ENCODE results near the gene SAMD13. TPM values are rescaled to one million over a fixed set of nuclear protein-coding genes. Genes with fewer than 3 reads are reported as not detected.

The SAMD13 gene
- total and polyA plus RNA-seq, 2 of the 4 experiments (the other 2 are of a cell fraction), result 0.27 to 0.36 TPM

DNA sequence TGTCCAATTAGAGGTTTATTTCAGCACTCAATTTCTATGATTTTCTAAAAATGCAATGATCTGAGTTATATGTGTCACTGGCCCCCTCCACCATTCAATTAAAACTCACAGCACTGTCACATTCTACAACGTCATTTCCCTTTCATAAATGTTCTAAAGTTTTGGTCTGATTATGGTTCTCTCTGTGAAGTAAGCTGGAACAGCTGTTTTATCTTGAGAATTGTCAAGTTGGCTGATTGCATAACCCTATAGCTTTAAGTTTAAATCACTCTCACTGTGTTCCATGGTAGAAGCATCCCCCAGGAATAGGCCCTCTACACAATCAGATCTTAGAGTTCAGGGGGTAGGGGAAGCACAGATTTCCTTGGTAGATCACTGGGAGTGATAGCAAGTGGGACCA, 55.4 kb downstream of the SAMD13 start:
- H3K18ac ChIP-seq (ENCODE audit: low read depth, low read length), result peak overlapping the region; percentile 41; the same call in 1 of the 2 replicates
- no peak overlapping the region for H4K91ac ChIP-seq (ENCODE audit: insufficient read depth, low read depth, low read length)
- ChIA-PET CTCF (no interaction called here), POLR2A (ENCODE audit: unreplicated experiment) (no interaction called here)
- H3K27me3 ChIP-seq (ENCODE audit: control insufficient read depth, insufficient read depth, low read length), result no peaks in the 10 kb centered on the region
- no peak overlapping the region for H2BK120ac ChIP-seq (ENCODE audit: low read depth, low read length)
- peaks cover 4% of the 10 kb centered on the region for H3K4me1 ChIP-seq (ENCODE audit: control insufficient read depth, insufficient read depth, low read length)
- H3K9ac ChIP-seq (ENCODE audit: low read depth, low read length), result no peak overlapping the region
- no CpG with 5 or more reads among the region's 1 CpG for WGBS, 2 experiments (ENCODE audit: extremely low coverage in 2 of 2, insufficient read length in 1 of 2)
- no peaks in the 10 kb centered on the region for H3K36me3 ChIP-seq (ENCODE audit: control insufficient read depth, insufficient read depth, low read length)
- H3K9me3 ChIP-seq (ENCODE audit: control insufficient read depth, insufficient read depth, low read length), result peaks cover 2% of the 10 kb centered on the region; the same call in 1 of the 2 replicates
- no peak overlapping the region for H2BK20ac ChIP-seq (ENCODE audit: low read depth, low read length)
- H2BK5ac ChIP-seq (ENCODE audit: low read depth, low read length, poor library complexity, severe bottlenecking), result no peak overlapping the region
- BruUV-seq (replicated peaks), result no TSS peak
- no peak overlapping the region for H2BK15ac ChIP-seq (ENCODE audit: low read depth, low read length)
- no peak overlapping the region for H3K14ac ChIP-seq (replicated peaks; ENCODE audit: low read depth, low read length)
- ATAC-seq (ENCODE audit: low read depth) (no peak), DNase-seq (no peak)
- TF ChIP-seq SMC3 (IDR thresholded peaks at IDR 0.05; ENCODE audit: low read depth, low read length) (no peak), FOS (IDR thresholded peaks at IDR 0.05; ENCODE audit: low read depth, low read length) (no peak), RAD21 (IDR thresholded peaks at IDR 0.05; ENCODE audit: low read length) (no peak), MAZ (IDR thresholded peaks at IDR 0.05; ENCODE audit: borderline replicate concordance, low read depth, low read length) (no peak), CEBPB (IDR thresholded peaks at IDR 0.05; ENCODE audit: low read depth, low read length) (peak; percentile 28; the same call in 1 of the 2 replicates), MXI1 (IDR thresholded peaks at IDR 0.05; ENCODE audit: borderline replicate concordance, low read depth, low read length) (no peak)
- TF ChIP-seq, protein P1, sequence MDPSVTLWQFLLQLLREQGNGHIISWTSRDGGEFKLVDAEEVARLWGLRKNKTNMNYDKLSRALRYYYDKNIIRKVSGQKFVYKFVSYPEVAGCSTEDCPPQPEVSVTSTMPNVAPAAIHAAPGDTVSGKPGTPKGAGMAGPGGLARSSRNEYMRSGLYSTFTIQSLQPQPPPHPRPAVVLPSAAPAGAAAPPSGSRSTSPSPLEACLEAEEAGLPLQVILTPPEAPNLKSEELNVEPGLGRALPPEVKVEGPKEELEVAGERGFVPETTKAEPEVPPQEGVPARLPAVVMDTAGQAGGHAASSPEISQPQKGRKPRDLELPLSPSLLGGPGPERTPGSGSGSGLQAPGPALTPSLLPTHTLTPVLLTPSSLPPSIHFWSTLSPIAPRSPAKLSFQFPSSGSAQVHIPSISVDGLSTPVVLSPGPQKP (IDR thresholded peaks at IDR 0.05; ENCODE audit: borderline replicate concordance, low read depth, low read length), result no peak
- no peaks in the 10 kb centered on the region for H3K79me1 ChIP-seq (ENCODE audit: low read depth in 1 of 2, low read length in 2 of 2)
- no peak overlapping the region for H3K4me3 ChIP-seq (ENCODE audit: insufficient read depth, low read depth, low read length)
- no peaks in the 10 kb centered on the region for H3K9me1 ChIP-seq (ENCODE audit: insufficient read depth, low read length)
- H3K4ac ChIP-seq (ENCODE audit: low read depth, low read length), result no peak overlapping the region
- no peak overlapping the region for H2AK9ac ChIP-seq (replicated peaks; ENCODE audit: low read depth, low read length, poor library complexity)
- H4K20me1 ChIP-seq (ENCODE audit: insufficient read depth, low read length), result no peaks in the 10 kb centered on the region
- in situ Hi-C loops (cut with MboI; ENCODE audit: low sequenced_read_pairs) (no loop called here), dilution Hi-C loops (cut with HindIII; ENCODE audit: low sequenced_read_pairs, unreplicated experiment) (no loop called here), intact Hi-C loops (cut with micrococcal nuclease) (no loop called here)
- H3K4me2 ChIP-seq (ENCODE audit: low read depth, low read length), result no peak overlapping the region
- H3K23ac ChIP-seq (ENCODE audit: low read depth, low read length), result no peak overlapping the region
- no peak overlapping the region for H3K56ac ChIP-seq (ENCODE audit: extremely low read depth, insufficient read depth, low read length)
- no peak overlapping the region for H2AK5ac ChIP-seq (ENCODE audit: low read depth, low read length)
- H4K8ac ChIP-seq (ENCODE audit: low read depth in 2 of 2, low read length in 2 of 2), result no peak overlapping the region
- no peak overlapping the region for H3K27ac ChIP-seq (ENCODE audit: insufficient read depth, low read length)
- H4K5ac ChIP-seq (ENCODE audit: low read depth, low read length), result no peak overlapping the region
- no peak overlapping the region for H2AFZ ChIP-seq (replicated peaks; ENCODE audit: low read length, poor library complexity)
